SU-DHL-6 (cell line): ENCODE data around the gene FRMD1.

Source experiments
- H2AFZ ChIP-seq: fragments of 200-600 bp; sonication (generic); 2 replicates; pipeline ENCODE4 v1.6.1; 2014; ENCODE audit warnings: low read depth, mild to moderate bottlenecking, moderate library complexity, mixed read lengths, antibody characterized with exemption, low read length; ENCODE audit not compliant: severe bottlenecking
- H3F3A ChIP-seq: fragments of 200-600 bp; shearing (Covaris generic); 2 replicates; pipeline ENCODE4 v1.6.0; 2016; ENCODE audit warnings: antibody characterized with exemption, mild to moderate bottlenecking; ENCODE audit not compliant: insufficient read depth
- H3K27ac ChIP-seq: fragments of 200-600 bp; sonication (generic); 2 replicates; pipeline ENCODE4 v1.5.1; 2016; ENCODE audit warnings: low read depth, mild to moderate bottlenecking, low read length, moderate library complexity, mixed read lengths
- H3K27me3 ChIP-seq: fragments of 200-600 bp; sonication (generic), shearing (Covaris generic); 2 replicates; pipeline ENCODE4 v1.6.0; 2014; ENCODE audit warnings: mild to moderate bottlenecking, low read length
- H3K36me3 ChIP-seq: fragments of 200-600 bp; sonication (generic); 2 replicates; pipeline ENCODE4 v1.6.1; 2014; ENCODE audit warnings: mild to moderate bottlenecking, low read length, mixed read lengths
- H3K4me2 ChIP-seq: fragments of 300-600, 200-600 bp; shearing (Covaris generic), sonication (generic); 2 replicates; pipeline ENCODE4 v1.6.0; 2014; ENCODE audit warnings: low read length, low read depth, mild to moderate bottlenecking; ENCODE audit not compliant: poor library complexity, severe bottlenecking
- H3K4me3 ChIP-seq: fragments of 200-600 bp; sonication (generic); 2 replicates; pipeline ENCODE4 v1.5.1; 2014; ENCODE audit warnings: antibody characterized with exemption, low read length, mild to moderate bottlenecking, mixed read lengths; ENCODE audit not compliant: insufficient read depth, poor library complexity, severe bottlenecking
- H3K79me2 ChIP-seq: fragments of 200-600 bp; sonication (generic); 2 replicates; pipeline ENCODE4 v1.6.1; 2014; ENCODE audit warnings: mild to moderate bottlenecking, low read length, moderate library complexity; ENCODE audit not compliant: insufficient read depth
- H3K9ac ChIP-seq: fragments of 200-600 bp; sonication (generic); 2 replicates; pipeline ENCODE4 v1.7.0; 2014; ENCODE audit warnings: mild to moderate bottlenecking, low read length
- H3K9me2 ChIP-seq: fragments of 200-600 bp; sonication (generic); replicated peaks from 2 replicates; pipeline ENCODE4 v1.6.1; 2014; ENCODE audit warnings: low read length; ENCODE audit not compliant: insufficient read depth
- H3K9me3 ChIP-seq: fragments of 200-600 bp; sonication (generic); 2 replicates; pipeline ENCODE4 v1.6.1; 2014; ENCODE audit warnings: low read length, mixed read lengths; ENCODE audit not compliant: insufficient read depth
- H4K20me1 ChIP-seq: fragments of 200-600 bp; sonication (generic); 2 replicates; pipeline ENCODE4 v1.6.1; 2014; ENCODE audit warnings: low read depth, mild to moderate bottlenecking, antibody characterized with exemption, low read length, moderate library complexity, mixed read lengths
- EZH2phosphoT487 ChIP-seq: fragments of 200-600 bp; sonication (generic), shearing (Covaris generic); conservative IDR thresholded peaks from 2 replicates; pipeline ENCODE4 v1.6.1; 2018; ENCODE audit warnings: mild to moderate bottlenecking, antibody characterized with exemption, low read length, moderate library complexity, mixed read lengths
- TF ChIP-seq, protein P1 (sequence below): fragments of 200-600 bp; sonication (generic); IDR thresholded peaks from one replicate; pipeline ENCODE4 v1.5.1; 2017; ENCODE audit warnings: antibody characterized with exemption, mild to moderate bottlenecking, low read length, moderate library complexity; ENCODE audit not compliant: insufficient read depth, poor library complexity, severe bottlenecking

FRMD1 gene

GRCh38 chr6:168091381-168092264, 12.6 kb upstream of the FRMD1 start:
- no peaks in the 10 kb centered on the region for H3K9me3 ChIP-seq
- H3K4me3 ChIP-seq: no peak overlapping the region
- no peaks in the 10 kb centered on the region for H3K27me3 ChIP-seq
- no peaks in the 10 kb centered on the region for H3K9me2 ChIP-seq
- no peaks in the 10 kb centered on the region for H3K79me2 ChIP-seq
- no peaks in the 10 kb centered on the region for H3F3A ChIP-seq
- no peak overlapping the region for H3K9ac ChIP-seq
- no peak overlapping the region for H3K4me2 ChIP-seq
- no peaks in the 10 kb centered on the region for H4K20me1 ChIP-seq
- H3K36me3 ChIP-seq: no peaks in the 10 kb centered on the region
- no peak for TF ChIP-seq EZH2phosphoT487
- TF ChIP-seq, protein P1, sequence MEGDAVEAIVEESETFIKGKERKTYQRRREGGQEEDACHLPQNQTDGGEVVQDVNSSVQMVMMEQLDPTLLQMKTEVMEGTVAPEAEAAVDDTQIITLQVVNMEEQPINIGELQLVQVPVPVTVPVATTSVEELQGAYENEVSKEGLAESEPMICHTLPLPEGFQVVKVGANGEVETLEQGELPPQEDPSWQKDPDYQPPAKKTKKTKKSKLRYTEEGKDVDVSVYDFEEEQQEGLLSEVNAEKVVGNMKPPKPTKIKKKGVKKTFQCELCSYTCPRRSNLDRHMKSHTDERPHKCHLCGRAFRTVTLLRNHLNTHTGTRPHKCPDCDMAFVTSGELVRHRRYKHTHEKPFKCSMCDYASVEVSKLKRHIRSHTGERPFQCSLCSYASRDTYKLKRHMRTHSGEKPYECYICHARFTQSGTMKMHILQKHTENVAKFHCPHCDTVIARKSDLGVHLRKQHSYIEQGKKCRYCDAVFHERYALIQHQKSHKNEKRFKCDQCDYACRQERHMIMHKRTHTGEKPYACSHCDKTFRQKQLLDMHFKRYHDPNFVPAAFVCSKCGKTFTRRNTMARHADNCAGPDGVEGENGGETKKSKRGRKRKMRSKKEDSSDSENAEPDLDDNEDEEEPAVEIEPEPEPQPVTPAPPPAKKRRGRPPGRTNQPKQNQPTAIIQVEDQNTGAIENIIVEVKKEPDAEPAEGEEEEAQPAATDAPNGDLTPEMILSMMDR: no peak
- H3K27ac ChIP-seq: no peak overlapping the region
- H2AFZ ChIP-seq: no peak overlapping the region

GRCh38 chr6:168090706-168091105, 11.7 kb upstream of the FRMD1 start:
- Histone ChIP-seq H3K79me2 (no peaks in the 10 kb centered on the region), H3K27me3 (no peaks in the 10 kb centered on the region), H3K4me2 (no peak overlapping the region), H3K9me3 (no peaks in the 10 kb centered on the region), H3K9ac (no peak overlapping the region), H3K36me3 (no peaks in the 10 kb centered on the region), H2AFZ (no peak overlapping the region), H3K9me2 (no peaks in the 10 kb centered on the region), H3K27ac (no peak overlapping the region), H3F3A (no peaks in the 10 kb centered on the region), H4K20me1 (no peaks in the 10 kb centered on the region), H3K4me3 (no peak overlapping the region)
- TF ChIP-seq, protein P1: no peak
- TF ChIP-seq EZH2phosphoT487: no peak

GRCh38 chr6:168090064-168090690, 11.2 kb upstream of the FRMD1 start:
- no peaks in the 10 kb centered on the region for H3K36me3 ChIP-seq
- H4K20me1 ChIP-seq: no peaks in the 10 kb centered on the region
- TF ChIP-seq, protein P1: no peak
- TF ChIP-seq EZH2phosphoT487: no peak
- H3F3A ChIP-seq: no peaks in the 10 kb centered on the region
- no peak overlapping the region for H3K4me3 ChIP-seq
- no peak overlapping the region for H3K4me2 ChIP-seq
- no peak overlapping the region for H3K27ac ChIP-seq
- no peak overlapping the region for H2AFZ ChIP-seq
- H3K9me2 ChIP-seq: no peaks in the 10 kb centered on the region
- no peaks in the 10 kb centered on the region for H3K79me2 ChIP-seq
- H3K9ac ChIP-seq: no peak overlapping the region
- no peaks in the 10 kb centered on the region for H3K27me3 ChIP-seq
- no peaks in the 10 kb centered on the region for H3K9me3 ChIP-seq
